Retinal pigment epithelial cell (primary cell): ENCODE results near the gene LPAR2.
A peak's percentile ranks its signal among the peaks of the same experiment; 100 is the strongest.

ENCODE experiments used
- DNase-seq: peaks from one replicate; pipeline ENCODE4 v3.0.0-alpha.2; 2010; ENCODE audit warnings: low read depth
- H3K4me3 ChIP-seq: 2 replicates; pipeline ENCODE4 v1.5.1; 2011; ENCODE audit warnings: mild to moderate bottlenecking, low read length, control low read depth, moderate library complexity
- TF ChIP-seq, protein P1 (sequence below): conservative IDR thresholded peaks from 2 replicates; pipeline ENCODE4 v1.5.1; 2011; ENCODE audit warnings: low read depth, low read length, control low read depth, inconsistent platforms

The LPAR2 gene

GRCh38 chr19:19630426-19630825 is 2.4 kb upstream of the LPAR2 start:
- no peak for DNase-seq
- no peak overlapping the region for H3K4me3 ChIP-seq
- TF ChIP-seq, protein P1, sequence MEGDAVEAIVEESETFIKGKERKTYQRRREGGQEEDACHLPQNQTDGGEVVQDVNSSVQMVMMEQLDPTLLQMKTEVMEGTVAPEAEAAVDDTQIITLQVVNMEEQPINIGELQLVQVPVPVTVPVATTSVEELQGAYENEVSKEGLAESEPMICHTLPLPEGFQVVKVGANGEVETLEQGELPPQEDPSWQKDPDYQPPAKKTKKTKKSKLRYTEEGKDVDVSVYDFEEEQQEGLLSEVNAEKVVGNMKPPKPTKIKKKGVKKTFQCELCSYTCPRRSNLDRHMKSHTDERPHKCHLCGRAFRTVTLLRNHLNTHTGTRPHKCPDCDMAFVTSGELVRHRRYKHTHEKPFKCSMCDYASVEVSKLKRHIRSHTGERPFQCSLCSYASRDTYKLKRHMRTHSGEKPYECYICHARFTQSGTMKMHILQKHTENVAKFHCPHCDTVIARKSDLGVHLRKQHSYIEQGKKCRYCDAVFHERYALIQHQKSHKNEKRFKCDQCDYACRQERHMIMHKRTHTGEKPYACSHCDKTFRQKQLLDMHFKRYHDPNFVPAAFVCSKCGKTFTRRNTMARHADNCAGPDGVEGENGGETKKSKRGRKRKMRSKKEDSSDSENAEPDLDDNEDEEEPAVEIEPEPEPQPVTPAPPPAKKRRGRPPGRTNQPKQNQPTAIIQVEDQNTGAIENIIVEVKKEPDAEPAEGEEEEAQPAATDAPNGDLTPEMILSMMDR: no peak

DNA sequence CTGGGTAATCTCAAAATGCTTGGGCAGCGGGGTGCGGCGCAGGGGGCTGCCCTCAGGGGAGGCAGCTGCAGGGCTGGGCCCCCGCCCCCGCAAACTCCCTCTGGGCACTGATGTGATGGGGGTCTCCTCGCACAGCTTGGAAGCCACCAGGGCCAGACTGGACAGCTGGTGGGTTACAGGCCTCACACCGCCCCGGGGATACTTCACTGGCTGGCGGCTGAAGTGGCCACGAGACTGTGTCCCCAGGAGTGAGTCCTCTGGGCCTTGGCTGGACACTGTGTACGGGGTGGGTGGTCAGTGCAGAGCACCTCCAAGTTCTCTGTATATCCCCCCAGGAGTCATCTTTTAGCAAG is 2.0 kb upstream of the LPAR2 start:
- H3K4me3 ChIP-seq: no peak overlapping the region
- DNase-seq: no peak
- TF ChIP-seq, protein P1: no peak

DNA sequence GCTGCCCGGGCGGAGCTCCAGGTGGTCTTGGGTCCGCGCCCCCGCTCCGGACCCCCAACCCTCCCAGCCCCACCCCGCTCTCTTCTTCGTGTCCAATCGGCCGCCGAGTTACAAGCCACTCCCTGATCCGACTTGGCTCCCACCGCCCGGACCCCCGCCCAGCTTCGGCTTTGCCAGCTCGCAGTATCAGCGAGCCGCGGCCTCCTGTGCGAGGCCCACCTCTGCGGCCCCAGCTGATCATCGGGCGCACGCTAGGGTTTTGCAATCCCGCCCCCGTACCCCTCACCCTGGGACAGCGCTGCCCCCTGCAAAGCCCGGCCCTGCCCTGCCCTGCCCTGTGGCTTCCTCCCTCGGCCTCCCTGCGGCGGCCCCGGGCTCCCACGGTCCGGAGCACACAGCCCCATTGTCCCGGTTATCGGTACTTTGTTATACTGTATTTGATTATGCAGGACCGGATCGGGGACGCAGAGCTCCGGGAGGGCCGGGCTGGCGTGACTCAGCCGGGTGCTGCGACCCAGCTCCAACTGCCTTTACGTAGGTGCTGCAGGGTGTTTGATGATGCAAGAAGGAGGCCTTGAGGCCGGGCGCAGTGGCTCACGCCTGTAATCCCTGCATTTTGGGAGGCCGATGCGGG is 598 bp upstream of the LPAR2 start:
- DNase-seq: peak; percentile 51
- TF ChIP-seq, protein P1: no peak
- H3K4me3 ChIP-seq: peak overlapping the region; percentile 47

DNA sequence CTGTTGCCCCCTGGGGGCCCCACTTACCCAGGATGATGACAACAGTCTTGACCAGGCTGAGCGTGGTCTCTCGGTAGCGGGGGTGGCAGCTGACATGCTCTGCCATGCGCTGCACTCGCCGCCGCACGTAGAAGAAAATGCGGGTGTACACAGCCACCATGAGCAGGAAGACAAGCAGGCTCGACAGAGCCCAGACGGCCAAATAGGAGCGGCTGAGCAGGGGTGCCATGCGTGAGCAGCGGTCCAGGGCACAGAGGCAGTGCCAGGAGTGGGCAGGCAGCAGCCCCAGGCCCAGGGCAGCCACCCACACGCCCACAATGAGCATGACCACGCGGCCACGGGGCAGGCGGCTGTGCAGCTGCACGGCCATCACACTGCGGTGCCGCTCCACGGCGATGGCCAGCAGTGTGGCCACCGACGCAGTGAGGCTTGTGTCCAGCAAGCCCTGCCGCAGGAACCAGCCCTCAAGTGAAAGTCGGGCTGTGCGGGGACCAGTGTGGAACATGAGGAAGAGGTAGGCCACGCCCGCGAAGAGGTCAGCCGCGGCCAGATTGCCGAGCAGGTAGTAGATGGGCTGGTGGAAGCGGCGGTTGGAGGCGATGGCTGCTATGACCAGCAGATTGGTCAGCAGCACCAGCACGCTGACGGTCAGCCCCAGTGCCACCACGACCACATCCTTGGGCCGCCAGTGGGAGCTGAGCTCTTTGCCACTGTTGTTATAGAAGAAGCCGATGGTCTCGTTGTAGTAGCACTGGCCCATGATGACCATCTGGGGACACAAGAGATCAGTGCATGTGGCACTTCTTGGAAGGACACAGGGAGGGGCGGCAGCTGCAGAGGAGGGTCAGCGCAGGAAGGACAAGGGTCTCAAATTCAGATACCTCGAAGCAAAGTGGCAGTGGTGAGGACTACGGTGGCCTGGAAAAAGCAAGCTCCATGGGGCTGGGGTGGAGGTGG is 1.2 kb downstream of the LPAR2 start:
- DNase-seq: no peak
- H3K4me3 ChIP-seq: no peak overlapping the region
- TF ChIP-seq, protein P1: no peak

DNA sequence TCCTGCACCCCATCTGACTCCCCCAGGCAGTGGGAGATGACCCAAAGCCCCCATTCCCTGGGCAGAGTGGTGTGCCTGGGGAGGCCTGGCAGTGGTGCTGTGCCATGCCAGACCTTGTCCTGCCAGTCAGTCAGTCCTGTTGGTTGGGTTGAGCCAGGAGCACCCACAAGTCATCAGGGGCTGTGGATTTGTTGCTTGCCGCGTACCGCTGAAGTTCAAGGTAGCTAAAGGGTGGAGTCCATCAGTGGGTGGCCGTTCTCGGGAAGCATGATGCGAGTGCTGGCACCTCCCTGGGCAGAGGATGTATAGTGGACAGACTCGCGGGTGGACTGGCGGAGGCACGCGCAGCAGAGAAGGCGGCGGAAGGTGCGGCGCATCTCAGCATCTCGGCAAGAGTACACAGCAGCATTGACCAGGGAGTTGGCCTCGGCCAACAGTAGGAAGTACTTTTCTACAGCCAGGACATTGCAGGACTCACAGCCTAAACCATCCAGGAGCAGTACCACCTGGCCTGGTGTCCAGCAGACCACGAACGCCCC is 3.9 kb downstream of the LPAR2 start:
- H3K4me3 ChIP-seq: no peak overlapping the region
- TF ChIP-seq, protein P1: no peak
- no peak for DNase-seq

- DNase-seq: no peak
- H3K4me3 ChIP-seq: no peak overlapping the region
- TF ChIP-seq, protein P1: no peak
These were observed 4.6 kb downstream of the LPAR2 start for GRCh38 chr19:19623383-19623782.

GRCh38 chr19:19619849-19620210 is 8.2 kb downstream of the LPAR2 start:
- no peak for DNase-seq
- TF ChIP-seq, protein P1: no peak

More at GRCh38 chr19:19619849-19620210, 8.2 kb downstream of the LPAR2 start:
- H3K4me3 ChIP-seq: no peak overlapping the region
